ENCODE measurements around the gene FRMD5.

FRMD5 gene

GRCh38 chr15:44128443-44128842 lies 66.6 kb downstream of the FRMD5 start:
- no peaks in the 10 kb centered on the region for H3K79me2 ChIP-seq (ENCODE audit: low read length)
- no peak overlapping the region for H2AFZ ChIP-seq (ENCODE audit: low read length)
- TF ChIP-seq EZH2 (optimal IDR thresholded peaks at IDR 0.05; ENCODE audit: low read depth, low read length) (no peak), EZH2phosphoT487 (IDR thresholded peaks at IDR 0.05; ENCODE audit: low read length) (no peak)
- TF ChIP-seq, protein P1, sequence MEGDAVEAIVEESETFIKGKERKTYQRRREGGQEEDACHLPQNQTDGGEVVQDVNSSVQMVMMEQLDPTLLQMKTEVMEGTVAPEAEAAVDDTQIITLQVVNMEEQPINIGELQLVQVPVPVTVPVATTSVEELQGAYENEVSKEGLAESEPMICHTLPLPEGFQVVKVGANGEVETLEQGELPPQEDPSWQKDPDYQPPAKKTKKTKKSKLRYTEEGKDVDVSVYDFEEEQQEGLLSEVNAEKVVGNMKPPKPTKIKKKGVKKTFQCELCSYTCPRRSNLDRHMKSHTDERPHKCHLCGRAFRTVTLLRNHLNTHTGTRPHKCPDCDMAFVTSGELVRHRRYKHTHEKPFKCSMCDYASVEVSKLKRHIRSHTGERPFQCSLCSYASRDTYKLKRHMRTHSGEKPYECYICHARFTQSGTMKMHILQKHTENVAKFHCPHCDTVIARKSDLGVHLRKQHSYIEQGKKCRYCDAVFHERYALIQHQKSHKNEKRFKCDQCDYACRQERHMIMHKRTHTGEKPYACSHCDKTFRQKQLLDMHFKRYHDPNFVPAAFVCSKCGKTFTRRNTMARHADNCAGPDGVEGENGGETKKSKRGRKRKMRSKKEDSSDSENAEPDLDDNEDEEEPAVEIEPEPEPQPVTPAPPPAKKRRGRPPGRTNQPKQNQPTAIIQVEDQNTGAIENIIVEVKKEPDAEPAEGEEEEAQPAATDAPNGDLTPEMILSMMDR (IDR thresholded peaks at IDR 0.05; ENCODE audit: low read length) = no peak

DNA sequence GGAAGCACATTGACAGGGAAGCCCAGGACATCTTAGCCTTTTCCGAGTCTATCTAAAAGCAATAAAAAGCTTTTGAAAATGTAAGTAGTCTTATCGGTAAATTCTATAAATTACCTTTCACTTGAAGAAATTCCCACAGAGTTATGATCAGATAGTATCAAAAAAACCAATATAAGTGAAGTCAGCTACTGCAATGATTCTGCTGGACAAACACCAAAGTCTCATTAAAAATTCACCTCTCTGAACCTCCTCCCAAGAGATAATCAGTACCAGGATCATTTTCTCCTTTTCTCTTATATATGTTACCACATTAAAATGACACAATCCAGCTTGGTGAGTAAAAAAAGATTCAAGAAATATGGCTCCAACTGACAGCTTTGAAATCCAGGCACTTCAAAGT lies 69.2 kb downstream of the FRMD5 start:
- Histone ChIP-seq H3K9ac (ENCODE audit: low read length) (no peak overlapping the region), H3K9me2 (replicated peaks; ENCODE audit: insufficient read depth, low read length) (no peaks in the 10 kb centered on the region), H3K4me1 (ENCODE audit: low read length) (no peaks in the 10 kb centered on the region), H3K36me3 (replicated peaks; ENCODE audit: insufficient read depth, low read length) (no peaks in the 10 kb centered on the region), H3K27ac (ENCODE audit: low read length) (no peak overlapping the region), H3F3A (ENCODE audit: insufficient read depth, low read length) (no peaks in the 10 kb centered on the region), H3K4me2 (ENCODE audit: low read depth, low read length) (no peak overlapping the region), H2AFZ (ENCODE audit: low read length) (no peak overlapping the region), H3K79me2 (ENCODE audit: low read length) (no peaks in the 10 kb centered on the region), H3K27me3 (replicated peaks; ENCODE audit: insufficient read depth, low read length) (no peaks in the 10 kb centered on the region), H4K20me1 (ENCODE audit: insufficient read depth, low read length) (no peaks in the 10 kb centered on the region), H3K9me3 (replicated peaks; ENCODE audit: insufficient read depth, low read length) (no peaks in the 10 kb centered on the region), H3K4me3 (ENCODE audit: low read length) (no peak overlapping the region)
- no peak for TF ChIP-seq EZH2phosphoT487 (IDR thresholded peaks at IDR 0.05; ENCODE audit: low read length)
- TF ChIP-seq EZH2 (optimal IDR thresholded peaks at IDR 0.05; ENCODE audit: low read depth, low read length) = no peak
- TF ChIP-seq, protein P1 (IDR thresholded peaks at IDR 0.05; ENCODE audit: low read length) = no peak
- no peak for DNase-seq

More at GRCh38 chr15:44128443-44128842, 66.6 kb downstream of the FRMD5 start:
- H3K27me3 ChIP-seq (replicated peaks; ENCODE audit: insufficient read depth, low read length) = no peaks in the 10 kb centered on the region
- no peaks in the 10 kb centered on the region for H3K9me2 ChIP-seq (replicated peaks; ENCODE audit: insufficient read depth, low read length)
- H3K4me3 ChIP-seq (ENCODE audit: low read length) = no peak overlapping the region
- no peaks in the 10 kb centered on the region for H3K36me3 ChIP-seq (replicated peaks; ENCODE audit: insufficient read depth, low read length)
- no peak overlapping the region for H3K9ac ChIP-seq (ENCODE audit: low read length)
- no peak for DNase-seq
- H3F3A ChIP-seq (ENCODE audit: insufficient read depth, low read length) = no peaks in the 10 kb centered on the region
- H3K9me3 ChIP-seq (replicated peaks; ENCODE audit: insufficient read depth, low read length) = no peaks in the 10 kb centered on the region
- no peak overlapping the region for H3K4me2 ChIP-seq (ENCODE audit: low read depth, low read length)
- H4K20me1 ChIP-seq (ENCODE audit: insufficient read depth, low read length) = no peaks in the 10 kb centered on the region
- no peak overlapping the region for H3K27ac ChIP-seq (ENCODE audit: low read length)
- no peaks in the 10 kb centered on the region for H3K4me1 ChIP-seq (ENCODE audit: low read length)

DNA sequence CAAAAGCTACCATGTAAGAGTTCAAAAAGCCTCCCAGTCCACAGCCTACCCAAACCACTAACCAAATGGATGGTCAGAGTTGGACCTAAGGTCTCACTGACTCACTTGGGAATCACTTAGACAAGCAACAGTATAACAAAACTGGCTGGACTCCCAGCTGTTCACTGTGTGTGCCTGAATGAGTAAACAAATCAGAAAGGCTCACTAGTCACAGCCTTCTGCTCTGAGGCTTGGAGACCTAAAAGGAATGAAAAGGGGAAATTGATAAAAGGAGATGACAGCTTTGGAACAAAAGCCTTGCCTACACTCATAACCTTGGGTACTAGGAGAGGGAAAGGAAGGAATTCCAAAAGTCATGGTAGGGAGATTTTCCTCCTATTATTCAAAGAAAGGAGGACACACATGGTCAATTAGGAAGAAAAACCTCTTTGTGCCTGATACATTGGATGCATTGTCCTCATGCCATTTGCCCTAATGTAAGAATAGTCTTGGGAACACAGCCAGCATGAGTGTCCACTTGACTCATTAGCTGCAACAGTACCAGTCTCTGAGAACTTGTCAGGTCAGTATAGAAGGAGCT lies 92.3 kb downstream of the FRMD5 start:
- no peak for DNase-seq
- Histone ChIP-seq H3K9ac (ENCODE audit: low read length) (no peak overlapping the region), H3K27ac (ENCODE audit: low read length) (no peak overlapping the region), H3K4me2 (ENCODE audit: low read depth, low read length) (no peak overlapping the region), H3K9me3 (replicated peaks; ENCODE audit: insufficient read depth, low read length) (no peaks in the 10 kb centered on the region), H3F3A (ENCODE audit: insufficient read depth, low read length) (no peaks in the 10 kb centered on the region), H2AFZ (ENCODE audit: low read length) (no peak overlapping the region), H3K79me2 (ENCODE audit: low read length) (no peaks in the 10 kb centered on the region), H3K27me3 (replicated peaks; ENCODE audit: insufficient read depth, low read length) (no peaks in the 10 kb centered on the region), H3K4me3 (ENCODE audit: low read length) (no peak overlapping the region), H3K9me2 (replicated peaks; ENCODE audit: insufficient read depth, low read length) (no peaks in the 10 kb centered on the region), H4K20me1 (ENCODE audit: insufficient read depth, low read length) (no peaks in the 10 kb centered on the region), H3K36me3 (replicated peaks; ENCODE audit: insufficient read depth, low read length) (no peaks in the 10 kb centered on the region), H3K4me1 (ENCODE audit: low read length) (no peaks in the 10 kb centered on the region)
- TF ChIP-seq EZH2 (optimal IDR thresholded peaks at IDR 0.05; ENCODE audit: low read depth, low read length) (no peak), EZH2phosphoT487 (IDR thresholded peaks at IDR 0.05; ENCODE audit: low read length) (no peak)
- TF ChIP-seq, protein P1 (IDR thresholded peaks at IDR 0.05; ENCODE audit: low read length) = no peak

All from MM.1S (cell line).